HG03342 (cell line): ENCODE results near the gene MAP3K7CL.

Source experiments
- ATAC-seq: cut with Tn5 transposase; IDR thresholded peaks from one replicate; pipeline ENCODE4 v1.9.1; 2021; ENCODE audit warnings: mild to moderate bottlenecking, moderate library complexity; ENCODE audit not compliant: unreplicated experiment

MAP3K7CL gene

DNA sequence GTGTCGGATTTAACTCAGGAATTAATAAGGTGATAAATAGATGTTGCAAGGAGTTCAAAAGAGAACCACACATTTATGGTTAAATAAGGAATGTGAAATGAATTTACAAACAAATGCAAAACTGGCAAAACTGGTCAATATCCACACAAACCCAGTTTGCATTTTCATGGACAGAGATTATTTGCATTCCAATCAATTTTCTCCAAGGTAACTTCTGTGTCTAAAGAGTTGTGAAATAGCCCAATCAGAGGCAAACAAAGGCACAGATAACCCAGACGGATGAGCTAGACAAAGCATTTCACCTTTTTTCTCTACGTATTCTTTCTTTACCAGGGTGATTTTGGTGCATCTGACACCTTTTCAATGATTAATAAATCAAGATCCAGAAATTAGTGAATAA lies 63.9 kb downstream of the MAP3K7CL start:
- no peak for ATAC-seq

DNA sequence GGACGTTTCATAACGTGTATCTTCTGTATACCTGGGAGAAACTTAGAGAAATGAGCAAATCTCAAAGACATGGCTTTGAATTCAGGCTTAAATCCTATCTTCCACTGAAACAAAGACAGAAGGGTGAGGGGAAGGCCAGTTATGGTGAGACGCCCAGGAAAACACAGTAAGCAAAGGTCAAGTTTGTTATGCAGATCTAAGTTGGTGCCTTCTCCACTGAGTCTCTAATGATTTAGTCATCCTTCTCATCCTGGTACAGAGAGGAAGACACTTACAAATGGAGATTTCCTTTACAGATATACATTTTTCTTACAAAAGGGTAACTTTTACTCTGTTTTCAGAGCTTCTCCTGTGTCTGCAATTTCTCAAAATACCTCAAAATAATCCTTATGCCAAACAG lies 64.4 kb downstream of the MAP3K7CL start:
- no peak for ATAC-seq

DNA sequence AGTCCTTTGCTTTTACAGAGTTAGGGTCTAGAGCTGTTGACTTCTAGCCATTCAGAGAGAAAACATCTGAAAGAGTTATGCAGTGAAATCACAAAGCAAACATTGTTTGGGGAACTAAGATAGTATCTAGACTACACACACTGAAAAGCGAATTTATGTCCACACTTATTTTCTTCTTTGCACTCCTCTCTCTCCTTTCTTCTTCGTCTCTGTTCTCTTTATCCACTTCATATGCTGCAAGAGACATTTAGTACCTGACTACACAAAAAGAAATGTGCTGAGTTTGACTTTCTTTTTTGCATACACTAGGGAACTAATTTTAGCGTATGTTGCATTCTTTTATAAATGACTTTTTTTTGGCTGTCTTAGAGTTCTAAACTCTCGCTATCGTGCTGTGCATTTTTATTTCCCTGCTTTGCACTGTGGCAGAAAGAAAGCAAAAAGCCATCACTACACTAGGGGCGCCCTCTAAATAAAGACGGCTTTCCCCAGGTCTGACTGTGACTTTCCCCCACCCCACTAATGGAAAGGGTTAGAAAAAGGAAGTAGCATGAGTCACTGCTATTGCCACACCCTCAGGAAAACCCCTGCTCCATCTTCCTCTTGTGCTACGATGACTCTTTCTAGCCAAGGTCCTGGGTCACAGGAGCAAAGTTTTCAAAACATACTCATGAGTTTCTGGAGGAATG lies 65.7 kb downstream of the MAP3K7CL start:
- peak; percentile 96 for ATAC-seq

DNA sequence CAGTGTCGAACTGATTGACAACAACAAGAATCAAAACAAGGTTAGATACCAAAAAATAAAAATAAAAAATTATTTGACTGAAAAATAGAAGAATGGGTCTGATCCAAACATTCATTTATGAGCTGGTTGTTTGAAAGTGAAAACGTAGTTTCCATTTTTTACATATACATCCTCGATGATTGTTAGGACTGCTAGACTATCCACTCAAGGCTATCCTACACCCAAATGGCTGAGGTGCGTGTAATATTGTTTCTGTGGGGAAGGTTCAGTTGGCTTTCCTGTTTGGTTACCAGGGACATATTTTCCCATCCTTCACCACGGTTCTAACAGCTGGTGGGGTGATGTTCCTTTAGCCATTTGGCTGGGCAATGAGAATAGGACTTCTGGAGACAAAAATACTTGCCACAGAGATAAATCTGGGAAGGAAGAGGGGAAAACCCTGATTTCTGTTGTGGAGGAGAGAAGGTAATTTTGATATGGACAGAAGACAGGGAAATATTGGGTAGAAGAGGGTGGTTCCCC lies 66.3 kb downstream of the MAP3K7CL start:
- ATAC-seq, result peak; percentile 28

DNA sequence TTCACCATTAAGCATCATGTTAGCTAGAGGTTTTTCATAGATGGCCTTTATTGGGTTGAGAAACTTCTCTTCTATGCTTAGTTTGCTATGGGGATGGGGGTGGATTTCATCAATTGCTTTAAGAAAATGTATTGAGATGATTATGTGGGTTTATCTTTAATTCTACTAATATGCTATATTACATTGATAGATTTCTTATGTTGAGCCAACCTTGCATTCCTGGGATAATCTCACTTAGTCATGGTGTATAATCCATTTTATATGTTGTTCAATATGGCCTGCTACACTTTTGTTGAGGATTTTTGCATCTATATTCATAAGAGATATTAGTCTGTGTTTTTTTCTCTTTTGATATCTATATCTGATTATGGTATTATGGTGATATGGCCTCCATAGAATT lies 70.7 kb downstream of the MAP3K7CL start:
- ATAC-seq, result no peak

DNA sequence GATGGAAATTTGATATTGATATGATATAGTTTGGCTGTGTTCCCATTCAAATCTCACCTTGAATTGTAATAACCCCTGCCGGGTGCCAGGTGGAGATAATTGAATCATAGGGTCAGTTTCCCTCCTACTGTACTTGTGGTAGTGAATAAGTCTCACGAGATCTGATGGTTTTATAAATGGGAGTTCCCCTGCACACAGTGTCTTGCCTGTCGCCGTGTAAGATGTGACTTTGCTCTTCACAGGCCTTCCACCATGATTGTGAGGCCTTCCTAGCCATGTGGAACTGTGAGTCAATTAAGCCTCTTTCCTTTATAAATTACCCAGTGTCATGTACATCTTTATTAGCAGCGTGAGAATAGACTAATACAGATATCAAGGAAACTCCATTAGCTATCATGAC lies 74.6 kb downstream of the MAP3K7CL start:
- ATAC-seq, result no peak

DNA sequence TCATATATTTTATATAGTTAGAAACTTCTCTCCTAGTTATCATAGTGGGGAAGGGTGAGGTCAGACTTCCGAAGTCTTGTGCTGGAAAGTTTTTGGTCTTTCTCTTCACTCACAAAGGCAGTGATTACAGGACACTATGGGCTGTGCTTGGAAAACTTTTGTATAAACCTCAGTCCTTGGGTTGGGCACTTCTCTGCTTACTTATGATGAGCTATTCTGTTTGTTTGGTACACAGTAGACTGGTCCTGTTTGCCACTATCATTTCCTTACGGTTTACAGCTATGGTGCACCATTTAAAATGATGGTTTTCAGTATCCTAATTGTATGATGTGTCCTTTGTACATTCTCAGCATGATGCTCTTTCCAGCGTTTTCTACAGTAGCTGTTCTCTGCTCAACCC lies 75.5 kb downstream of the MAP3K7CL start:
- no peak for ATAC-seq

DNA sequence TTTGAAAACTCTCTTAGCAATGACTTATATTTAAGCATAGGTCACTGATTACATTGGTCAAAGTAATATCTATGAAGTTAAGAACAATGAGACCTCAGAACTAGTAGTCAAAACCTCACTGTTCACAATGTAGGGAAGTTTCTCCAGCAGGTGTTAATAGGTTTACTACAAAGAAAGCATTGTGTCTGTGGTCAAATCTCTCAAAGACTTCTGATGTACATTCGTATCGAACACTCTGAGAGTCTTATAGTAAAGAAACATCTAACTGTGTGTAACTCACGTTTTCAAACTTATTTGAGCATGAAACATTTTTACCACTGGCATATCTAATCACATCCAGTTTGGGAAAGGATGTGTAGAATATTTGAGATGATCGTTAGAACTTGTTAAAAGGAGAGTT lies 76.0 kb downstream of the MAP3K7CL start:
- ATAC-seq, result no peak

DNA sequence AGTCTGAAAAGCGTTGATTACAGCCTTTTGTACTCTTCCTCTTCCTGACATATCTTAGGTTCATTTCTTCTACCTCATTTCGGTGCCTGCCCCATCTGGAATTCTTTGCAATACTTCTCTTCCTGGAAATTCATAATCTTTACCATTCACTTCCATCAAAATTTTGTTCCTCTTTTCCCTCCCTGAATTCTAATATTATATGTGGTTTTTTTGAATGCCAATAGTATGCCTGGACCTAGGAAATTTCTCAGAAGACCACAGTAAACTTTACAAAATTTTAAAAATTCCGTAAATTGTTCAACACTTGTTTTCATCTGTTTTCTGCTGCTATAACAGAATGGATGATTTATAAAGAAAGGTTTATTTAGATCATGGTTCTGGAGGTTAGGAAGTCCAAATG lies 76.8 kb downstream of the MAP3K7CL start:
- ATAC-seq, result no peak

DNA sequence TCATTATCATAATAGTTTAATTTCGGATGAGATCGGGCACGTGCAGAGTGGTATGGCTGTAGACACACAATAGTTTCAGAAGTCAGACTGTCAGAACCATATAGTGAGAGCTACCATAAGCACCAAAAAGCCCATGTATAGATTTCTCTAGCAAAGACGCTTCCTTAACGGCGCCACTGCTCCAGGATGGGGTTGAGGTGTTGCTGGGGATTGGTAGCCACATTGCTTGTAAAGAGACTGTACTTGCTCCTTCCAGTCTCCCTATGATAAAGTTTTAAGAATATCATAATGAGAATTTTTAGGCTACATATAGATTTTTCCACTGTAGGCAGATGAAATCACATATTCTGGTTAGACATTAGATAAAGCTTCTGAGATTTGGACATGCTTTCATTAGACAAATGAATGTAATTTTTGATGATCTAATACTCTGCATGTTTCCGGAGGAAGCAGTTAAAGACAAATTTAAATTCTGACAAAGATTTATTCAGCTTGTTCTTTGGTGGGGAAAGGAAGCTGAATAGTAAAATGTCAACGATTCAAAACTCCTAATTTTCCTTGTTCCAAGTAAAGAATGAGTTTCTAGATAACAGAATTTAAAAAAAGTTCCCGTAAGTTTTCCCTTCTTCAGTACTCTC lies 77.7 kb downstream of the MAP3K7CL start:
- ATAC-seq, result no peak

DNA sequence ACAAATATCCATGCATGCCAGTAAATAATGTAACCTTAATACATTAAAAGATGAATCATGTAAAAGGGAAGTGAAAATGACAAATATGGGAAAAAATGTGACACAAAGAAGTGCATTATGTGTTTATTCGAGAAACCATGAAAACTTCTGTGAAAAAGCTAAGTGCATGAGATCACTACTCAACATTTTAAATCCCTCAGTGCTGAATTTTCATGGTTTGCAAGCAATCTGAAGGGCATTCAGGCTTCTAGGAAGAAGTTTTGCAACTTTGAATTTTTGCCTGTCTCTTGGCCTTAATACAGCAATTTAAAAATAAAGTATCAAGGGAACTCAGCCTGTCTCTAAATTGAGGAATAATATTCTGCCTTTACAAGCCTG lies 78.2 kb downstream of the MAP3K7CL start:
- no peak for ATAC-seq

DNA sequence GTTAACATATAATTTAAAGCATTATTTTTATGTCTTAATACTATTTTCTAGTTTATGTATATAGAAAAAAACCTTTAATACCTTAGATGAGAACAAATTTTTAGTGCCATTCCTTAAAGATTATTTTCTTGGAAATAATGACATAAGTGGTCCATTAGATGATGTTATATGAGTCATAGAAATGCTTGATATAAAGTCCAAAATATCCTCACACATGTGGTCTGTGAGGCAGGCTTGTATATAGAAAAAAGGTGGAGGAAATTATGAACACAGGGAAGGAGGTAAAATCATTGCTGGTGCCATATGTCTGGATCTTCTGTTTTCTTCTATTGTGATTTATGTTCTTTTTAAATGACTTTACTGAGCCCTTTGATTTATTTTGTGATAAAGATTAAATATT lies 79.3 kb downstream of the MAP3K7CL start:
- ATAC-seq, result no peak

DNA sequence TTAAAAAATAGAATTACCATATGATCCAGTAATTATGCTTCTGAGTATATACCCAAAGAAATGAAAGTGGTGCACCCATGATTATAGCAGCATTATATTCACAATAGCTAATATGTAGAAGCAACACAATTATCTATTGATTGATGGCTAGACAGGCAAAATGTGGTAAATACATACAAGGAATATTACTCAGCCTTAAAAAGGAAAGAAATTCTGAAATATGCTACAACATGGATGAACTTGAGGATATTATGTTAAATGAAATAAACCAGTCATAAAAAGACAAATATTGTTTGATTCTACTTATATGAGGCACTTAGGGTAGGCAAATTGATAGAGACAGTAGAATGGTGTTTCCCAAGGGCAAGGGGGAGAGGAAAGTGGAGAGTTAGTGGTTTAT lies 80.8 kb downstream of the MAP3K7CL start:
- ATAC-seq, result no peak

DNA sequence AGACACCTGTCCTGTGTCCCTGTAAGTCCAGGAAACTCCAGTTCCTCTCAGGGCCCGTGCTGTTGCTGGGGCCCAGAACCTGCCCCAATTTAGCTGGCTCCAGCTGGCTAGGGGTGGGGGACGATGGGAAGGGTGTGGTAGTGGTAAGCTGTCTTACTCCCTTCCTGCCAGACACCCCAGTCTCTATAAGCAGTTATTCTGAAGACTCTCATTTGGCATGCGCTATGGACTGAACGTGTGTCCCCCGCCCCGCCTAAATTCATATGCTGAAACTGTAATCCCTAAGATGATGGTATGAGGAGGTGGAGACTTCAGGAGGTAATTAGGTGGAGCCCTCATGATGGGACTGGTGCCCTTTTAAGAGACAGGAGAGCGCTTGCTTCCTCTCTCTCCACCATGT lies 82.0 kb downstream of the MAP3K7CL start:
- no peak for ATAC-seq

DNA sequence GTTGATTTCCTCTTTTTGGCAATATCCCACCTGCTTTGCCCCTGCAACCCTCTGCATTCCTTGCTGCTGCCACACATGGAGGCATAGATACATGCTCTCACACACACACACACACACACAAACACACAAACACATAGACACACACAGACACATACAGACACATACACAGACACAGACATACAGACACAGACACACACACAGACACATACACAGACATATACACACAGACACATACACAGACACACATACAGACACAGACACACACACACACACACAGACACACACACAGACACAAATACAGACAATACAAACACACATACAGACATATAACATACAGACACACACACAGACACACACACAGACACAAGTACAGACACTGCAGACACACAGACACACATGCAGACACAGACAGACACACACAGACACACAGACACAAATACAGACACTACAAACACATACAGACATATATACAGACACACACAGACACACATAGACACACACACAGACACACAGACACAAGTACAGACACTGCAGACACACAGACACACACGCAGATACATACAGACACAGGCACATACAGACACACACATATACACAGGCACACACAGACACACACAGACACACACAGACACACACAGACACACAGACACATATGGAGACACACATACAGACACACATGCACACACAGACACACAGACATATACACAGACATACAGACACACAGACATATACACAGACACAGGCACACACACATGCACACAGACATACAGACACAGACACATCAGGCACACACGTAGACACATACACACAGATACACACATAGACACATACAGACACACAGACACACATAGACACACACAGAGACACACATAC lies 83.3 kb downstream of the MAP3K7CL start:
- no peak for ATAC-seq

DNA sequence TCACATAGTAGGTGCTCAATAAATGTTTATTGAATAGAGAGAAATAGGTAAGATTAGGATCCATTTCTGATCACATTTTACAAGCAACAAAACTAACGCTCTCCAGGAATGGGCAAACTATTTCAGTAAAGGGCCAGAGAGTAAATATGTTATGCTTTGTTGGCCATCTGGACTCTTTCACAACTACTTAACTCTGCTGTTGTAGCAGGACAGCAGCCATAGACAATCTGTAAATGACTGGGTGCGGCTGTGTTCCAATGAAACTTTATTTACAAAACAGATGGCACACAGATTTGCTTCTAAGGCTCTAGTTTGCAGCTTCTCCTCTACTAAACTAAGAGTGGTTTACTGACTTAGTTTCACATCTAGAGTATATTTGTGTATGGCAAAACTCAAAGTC lies 85.3 kb downstream of the MAP3K7CL start:
- ATAC-seq, result no peak

DNA sequence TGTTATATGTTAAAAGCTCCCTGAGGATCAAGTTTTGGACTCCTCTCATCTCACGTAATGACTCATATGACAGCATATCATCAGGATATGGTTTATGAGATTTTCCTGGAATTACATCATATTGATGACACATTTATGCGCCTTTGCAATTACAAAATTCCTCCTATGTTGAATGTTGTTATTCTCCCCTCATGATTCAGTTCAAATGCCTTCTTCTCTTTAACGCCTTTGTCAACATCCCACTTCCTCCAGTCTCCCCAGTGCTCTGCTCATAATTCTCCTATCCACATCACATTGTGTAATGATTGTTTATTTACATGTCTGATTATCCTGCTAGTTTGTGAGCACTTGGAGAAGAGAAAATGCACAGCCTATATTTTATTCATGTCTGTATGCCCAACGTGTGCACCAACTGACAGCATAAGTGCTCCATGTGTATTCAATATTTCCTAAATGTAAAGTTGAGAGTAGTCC lies 87.4 kb downstream of the MAP3K7CL start:
- no peak for ATAC-seq

DNA sequence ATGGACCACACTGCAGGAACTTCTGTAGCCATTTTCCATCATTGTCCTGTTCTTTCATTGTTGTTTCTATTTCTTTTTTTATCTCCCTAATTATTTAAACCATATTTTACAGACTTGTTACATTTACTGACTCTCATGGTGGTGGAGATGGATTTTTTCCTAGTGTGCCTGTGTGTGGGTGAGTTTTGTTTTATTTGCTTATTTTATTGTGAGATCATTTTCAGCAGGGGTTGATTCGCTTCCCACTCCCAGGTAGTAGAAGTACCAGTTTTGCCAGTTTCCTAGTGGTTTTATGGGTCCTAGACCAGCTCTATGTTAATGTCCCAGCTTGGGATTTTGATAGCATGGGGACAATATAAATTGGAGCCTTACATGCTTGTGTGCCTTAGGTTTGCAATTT lies 88.3 kb downstream of the MAP3K7CL start:
- ATAC-seq, result no peak

DNA sequence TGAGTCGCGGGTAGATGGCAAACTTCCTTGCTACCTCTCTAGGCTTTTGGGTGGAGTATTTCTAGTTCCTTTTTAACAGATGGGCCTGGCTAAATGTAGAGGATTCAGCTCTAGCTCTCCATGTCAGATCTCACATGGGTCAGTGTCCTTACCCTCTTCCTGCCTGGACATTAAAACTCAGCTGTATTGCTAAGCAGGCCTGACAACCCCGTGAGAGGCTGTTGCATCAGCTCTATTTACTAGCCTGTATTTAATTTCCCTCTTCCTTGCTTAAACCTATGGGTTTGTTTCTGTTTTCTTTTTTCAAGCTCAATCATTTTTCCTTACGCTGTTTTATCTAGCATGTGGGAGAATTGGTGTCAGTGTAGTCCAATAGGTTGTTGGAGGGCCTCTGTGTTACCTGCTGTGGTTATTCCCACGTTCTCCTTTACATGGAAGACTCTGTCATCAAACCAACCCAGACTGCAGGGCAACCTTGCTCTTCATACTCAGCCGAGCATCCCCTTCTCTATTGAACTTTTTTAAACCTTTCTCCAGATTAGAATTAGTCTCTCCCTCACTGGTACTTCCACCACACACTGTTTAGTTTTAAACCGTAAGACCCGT lies 88.8 kb downstream of the MAP3K7CL start:
- ATAC-seq, result no peak

DNA sequence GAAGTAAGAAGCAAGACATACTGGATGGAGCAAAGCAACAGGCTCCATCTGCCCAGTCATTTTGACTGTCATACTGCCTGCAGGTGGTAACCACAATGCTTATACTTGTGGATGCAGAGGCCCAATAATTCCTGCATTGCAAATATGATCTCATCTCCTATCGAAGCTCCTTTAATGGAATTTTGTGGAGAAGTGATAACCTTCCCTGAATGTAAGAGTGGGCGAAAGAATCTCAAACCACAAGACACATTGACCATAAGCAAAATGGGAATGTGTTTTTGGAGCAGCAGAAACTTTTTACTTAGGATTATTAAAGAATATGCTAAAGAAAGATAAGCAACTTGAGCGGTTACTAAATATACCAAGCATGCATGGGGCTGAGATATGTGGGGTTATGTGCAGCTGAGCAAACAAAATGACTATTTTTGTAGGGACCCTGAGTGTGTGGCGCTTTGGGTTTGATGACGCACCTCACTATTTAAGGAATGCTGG lies 90.9 kb downstream of the MAP3K7CL start:
- ATAC-seq, result no peak

DNA sequence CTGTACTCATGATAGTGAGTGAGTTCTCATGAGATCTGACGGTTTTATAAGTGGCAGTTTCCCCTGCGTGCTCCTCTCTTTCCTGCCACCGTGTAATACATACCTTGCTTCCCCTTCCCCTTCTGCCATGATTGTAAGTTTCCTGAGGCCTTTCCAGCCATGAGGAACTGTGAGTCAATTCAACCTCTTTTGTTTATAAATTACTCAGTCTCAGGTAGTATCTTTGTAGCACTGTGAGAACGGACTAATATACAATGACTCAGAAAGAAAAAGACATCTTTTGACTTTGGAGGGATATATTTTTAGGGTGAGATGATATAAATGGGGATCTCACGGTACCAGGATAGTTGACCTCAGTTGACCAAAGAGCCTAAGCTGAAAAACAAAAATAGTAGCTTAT lies 93.6 kb downstream of the MAP3K7CL start:
- no peak for ATAC-seq
